Activated CD4-positive, alpha-beta memory T cell treated with anti-CD3 and anti-CD28 coated beads for 36 hours (primary cell): Measurements from ENCODE around the gene TEDC2. TPM values are rescaled to one million over a fixed set of nuclear protein-coding genes. Genes with fewer than 3 reads are reported as not detected.
A peak's percentile ranks its signal among the peaks of the same experiment; 100 is the strongest.

ENCODE experiments used
- CTCF ChIA-PET: fragments of 350-600 bp; sonication (Branson Sonifier 250); formaldehyde crosslinking; loops from one replicate; lab custom pipeline; 2021; ENCODE audit warnings: antibody characterized with exemption, inconsistent platforms; lab: Charles Lee
- POLR2A ChIA-PET: fragments of 350-600 bp; sonication (Branson Sonifier 250); formaldehyde crosslinking; loops from one replicate; lab custom pipeline; 2021; ENCODE audit warnings: antibody characterized with exemption; lab: Charles Lee
- DNase-seq: peaks from one replicate; pipeline ENCODE4 v3.0.0-alpha.2; 2020
- H3K27ac Mint-ChIP-seq: one replicate; pipeline ENCODE4 v1.8.0; 2021; ENCODE audit warnings: mixed read lengths
- H3K27me3 Mint-ChIP-seq: one replicate; pipeline ENCODE4 v1.8.0; 2021; ENCODE audit warnings: mixed read lengths
- H3K36me3 Mint-ChIP-seq: one replicate; pipeline ENCODE4 v1.8.0; 2021; ENCODE audit warnings: mixed read lengths
- H3K4me1 Mint-ChIP-seq: one replicate; pipeline ENCODE4 v1.8.0; 2021; ENCODE audit warnings: low read depth, mixed read lengths
- H3K4me3 Mint-ChIP-seq: one replicate; pipeline ENCODE4 v1.8.0; 2021; ENCODE audit warnings: mild to moderate bottlenecking, mixed read lengths
- H3K9me3 Mint-ChIP-seq: one replicate; pipeline ENCODE4 v1.8.0; 2021; ENCODE audit warnings: mixed read lengths
- intact Hi-C: fragments of 100-400 bp; cut with micrococcal nuclease; formaldehyde crosslinking; loops from one replicate; pipeline ENCODE4 v1.15.1; 2023
- total RNA-seq, 2 experiments: library from RNA; stranded (reverse); gene quantifications; one replicate each; pipeline ENCODE4 v1.2.3, GENCODE V29; 2021

TEDC2 gene
- total RNA-seq, 2 experiments from 2014 or later = 23.9 to 24.3 TPM

GRCh38 chr16:2482708-2483534 is 23.0 kb downstream of the TEDC2 start:
- DNase-seq = no peak
- no peaks in the 10 kb centered on the region for H3K27me3 Mint-ChIP-seq
- no peak overlapping the region for H3K27ac Mint-ChIP-seq
- no peaks in the 10 kb centered on the region for H3K9me3 Mint-ChIP-seq
- ChIA-PET POLR2A (no interaction called here), CTCF (interaction anchor here (0.6 to 1.0 kb wide), 2 partner anchors 18 to 232 kb away, joined by 3 to 4 read pairs; no protein-coding TSS in a partner anchor)
- no peaks in the 10 kb centered on the region for H3K36me3 Mint-ChIP-seq
- peaks cover 13% of the 10 kb centered on the region for H3K4me1 Mint-ChIP-seq
- H3K4me3 Mint-ChIP-seq = no peak overlapping the region
- intact Hi-C loops = no loop called here

GRCh38 chr16:2483939-2484897 is 24.3 kb downstream of the TEDC2 start:
- H3K4me3 Mint-ChIP-seq = no peak overlapping the region
- no peak overlapping the region for H3K27ac Mint-ChIP-seq
- H3K4me1 Mint-ChIP-seq = peaks cover 13% of the 10 kb centered on the region
- H3K36me3 Mint-ChIP-seq = no peaks in the 10 kb centered on the region
- no peaks in the 10 kb centered on the region for H3K9me3 Mint-ChIP-seq
- POLR2A ChIA-PET = no interaction called here
- intact Hi-C loops = no loop called here
- CTCF ChIA-PET = interaction anchor here (1.4 kb wide), 1 partner anchor 17 kb away, joined by 3 read pairs; no protein-coding TSS in a partner anchor
- no peak for DNase-seq
- H3K27me3 Mint-ChIP-seq = no peaks in the 10 kb centered on the region

GRCh38 chr16:2484898-2485508 is 25.1 kb downstream of the TEDC2 start:
- Mint-ChIP-seq H3K36me3 (no peaks in the 10 kb centered on the region), H3K27ac (no peak overlapping the region), H3K27me3 (no peaks in the 10 kb centered on the region), H3K4me1 (peaks cover 13% of the 10 kb centered on the region), H3K4me3 (no peak overlapping the region), H3K9me3 (no peaks in the 10 kb centered on the region)
- intact Hi-C loops = no loop called here
- no peak for DNase-seq
- ChIA-PET CTCF (interaction anchor here (1.4 kb wide), 1 partner anchor 16 kb away, joined by 3 read pairs; no protein-coding TSS in a partner anchor), POLR2A (interaction anchor here (1.0 kb wide), 1 partner anchor 24 kb away, joined by 3 read pairs; no protein-coding TSS in a partner anchor)

GRCh38 chr16:2485811-2486507 is 26.1 kb downstream of the TEDC2 start:
- Mint-ChIP-seq H3K27ac (no peak overlapping the region), H3K9me3 (no peaks in the 10 kb centered on the region), H3K4me3 (no peak overlapping the region), H3K36me3 (no peaks in the 10 kb centered on the region), H3K4me1 (peaks cover 13% of the 10 kb centered on the region), H3K27me3 (no peaks in the 10 kb centered on the region)
- POLR2A ChIA-PET = interaction anchor here (1.0 kb wide), 1 partner anchor 25 kb away, joined by 3 read pairs; no protein-coding TSS in a partner anchor
- CTCF ChIA-PET = interaction anchor here (1.4 to 2.4 kb wide), 3 partner anchors 11 to 15 kb away, joined by 3 to 14 read pairs (median 8); partner anchors contain the start of gene TBC1D24
- intact Hi-C loops = loop anchor here (2.0 kb wide), 1 partner anchor 53 kb away; no protein-coding TSS in a partner anchor
- no peak for DNase-seq

GRCh38 chr16:2486645-2487516 is 27.0 kb downstream of the TEDC2 start:
- no peaks in the 10 kb centered on the region for H3K27me3 Mint-ChIP-seq
- H3K27ac Mint-ChIP-seq = peak overlapping the region; percentile 38
- CTCF ChIA-PET = interaction anchor here (0.7 to 2.4 kb wide), 5 partner anchors 12 to 144 kb away, joined by 3 to 14 read pairs (median 3); partner anchors contain the start of genes TBC1D24 and TEDC2
- peak overlapping the region; percentile 41 for H3K4me3 Mint-ChIP-seq
- H3K9me3 Mint-ChIP-seq = no peaks in the 10 kb centered on the region
- POLR2A ChIA-PET = no interaction called here
- peaks cover 13% of the 10 kb centered on the region for H3K4me1 Mint-ChIP-seq
- H3K36me3 Mint-ChIP-seq = no peaks in the 10 kb centered on the region
- intact Hi-C loops = loop anchor here (1.0 to 2.0 kb wide), 2 partner anchors 54 to 147 kb away; partner anchors contain the start of gene ABCA3
- peak; percentile 89 for DNase-seq

GRCh38 chr16:2487517-2487842 is 27.6 kb downstream of the TEDC2 start:
- Mint-ChIP-seq H3K27me3 (no peaks in the 10 kb centered on the region), H3K36me3 (no peaks in the 10 kb centered on the region), H3K4me1 (peaks cover 13% of the 10 kb centered on the region), H3K27ac (peak overlapping the region; percentile 38), H3K4me3 (peak overlapping the region; percentile 41), H3K9me3 (no peaks in the 10 kb centered on the region)
- intact Hi-C loops = loop anchor here (1.0 to 2.0 kb wide), 2 partner anchors 55 to 147 kb away; partner anchors contain the start of gene ABCA3
- CTCF ChIA-PET = interaction anchor here (0.9 to 2.4 kb wide), 4 partner anchors 13 to 236 kb away, joined by 3 to 14 read pairs (median 6); partner anchors contain the start of genes ECI1, TBC1D24 and TEDC2
- POLR2A ChIA-PET = no interaction called here
- DNase-seq = no peak

- Mint-ChIP-seq H3K4me1 (peaks cover 13% of the 10 kb centered on the region), H3K9me3 (no peaks in the 10 kb centered on the region), H3K36me3 (no peaks in the 10 kb centered on the region), H3K27me3 (no peaks in the 10 kb centered on the region), H3K27ac (no peak overlapping the region), H3K4me3 (no peak overlapping the region)
- POLR2A ChIA-PET = no interaction called here
- DNase-seq = no peak
- CTCF ChIA-PET = interaction anchor here (0.9 to 2.4 kb wide), 3 partner anchors 13 to 236 kb away, joined by 3 to 14 read pairs (median 8); partner anchors contain the start of genes ECI1 and TBC1D24
- intact Hi-C loops = loop anchor here (1.0 to 2.0 kb wide), 2 partner anchors 55 to 148 kb away; partner anchors contain the start of gene ABCA3
Observed at GRCh38 chr16:2487903-2488531, 28.1 kb downstream of the TEDC2 start.

GRCh38 chr16:2489581-2489980 is 29.7 kb downstream of the TEDC2 start:
- ChIA-PET CTCF (no interaction called here), POLR2A (no interaction called here)
- Mint-ChIP-seq H3K4me3 (no peak overlapping the region), H3K9me3 (no peaks in the 10 kb centered on the region), H3K4me1 (peaks cover 13% of the 10 kb centered on the region), H3K36me3 (no peaks in the 10 kb centered on the region), H3K27me3 (no peaks in the 10 kb centered on the region), H3K27ac (no peak overlapping the region)
- DNase-seq = no peak
- intact Hi-C loops = no loop called here

GRCh38 chr16:2490190-2491105 is 30.5 kb downstream of the TEDC2 start:
- intact Hi-C loops = no loop called here
- no peak for DNase-seq
- ChIA-PET POLR2A (no interaction called here), CTCF (no interaction called here)
- Mint-ChIP-seq H3K4me3 (no peak overlapping the region), H3K36me3 (no peaks in the 10 kb centered on the region), H3K4me1 (peaks cover 13% of the 10 kb centered on the region), H3K27me3 (no peaks in the 10 kb centered on the region), H3K27ac (no peak overlapping the region), H3K9me3 (no peaks in the 10 kb centered on the region)
